Measurements from ENCODE around the gene PRKAR2B. TPM values are rescaled to one million over a fixed set of nuclear protein-coding genes. Genes with fewer than 3 reads are reported as not detected.

PRKAR2B gene
- total and polyA plus RNA-seq, 4 donors, result 3.5 to 15.0 (median 5.8) TPM

GRCh38 chr7:107179326-107180164 lies 135.0 kb downstream of the PRKAR2B start:
- Histone ChIP-seq H3K27me3 (ENCODE audit: control insufficient read depth in 3 of 3, insufficient read depth in 3 of 3, low read length in 2 of 3) (no peaks in the 10 kb centered on the region), H3K9ac (ENCODE audit: insufficient read depth in 1 of 2, low read length in 2 of 2) (no peak overlapping the region), H3K36me3 (ENCODE audit: control insufficient read depth in 4 of 4, insufficient read depth in 4 of 4, low read length in 4 of 4) (peaks cover 5 to 22% (median 5%) of the 10 kb centered on the region in 4 donors), H3K4me3 (no peak overlapping the region), H3K4me1 (ENCODE audit: control insufficient read depth in 5 of 5, insufficient read depth in 5 of 5, low read length in 5 of 5) (peaks cover 0 to 21% (median 0%) of the 10 kb centered on the region in 5 donors), H3K9me3 (ENCODE audit: control insufficient read depth in 4 of 4, insufficient read depth in 3 of 4, low read length in 3 of 4) (no peaks in the 10 kb centered on the region), H3K27ac (ENCODE audit: low read depth in 1 of 2, low read length in 1 of 2) (peak overlapping the region in 1 of 2 donors; percentile 33)
- 87 to 92% methylated on average over 14 of the region's 14 CpGs for WGBS, 2 donors
- no peak for TF ChIP-seq CTCF (IDR thresholded peaks at IDR 0.05; ENCODE audit: control extremely low read depth, extremely low read depth)
- ATAC-seq (ENCODE audit: insufficient read depth, low FRiP score), result no peak
- DNase-seq, result no peak

GRCh38 chr7:107180378-107180777 lies 135.9 kb downstream of the PRKAR2B start:
- ATAC-seq (ENCODE audit: insufficient read depth, low FRiP score) (peak; percentile 58), DNase-seq (peak; percentile 30 to 58 (median 53))
- Histone ChIP-seq H3K4me1 (ENCODE audit: control insufficient read depth in 5 of 5, insufficient read depth in 5 of 5, low read length in 5 of 5) (peaks cover 0 to 21% (median 0%) of the 10 kb centered on the region in 5 donors), H3K36me3 (ENCODE audit: control insufficient read depth in 4 of 4, insufficient read depth in 4 of 4, low read length in 4 of 4) (peaks cover 5 to 24% (median 7%) of the 10 kb centered on the region in 4 donors), H3K4me3 (no peak overlapping the region), H3K27me3 (ENCODE audit: control insufficient read depth in 3 of 3, insufficient read depth in 3 of 3, low read length in 2 of 3) (no peaks in the 10 kb centered on the region), H3K9me3 (ENCODE audit: control insufficient read depth in 4 of 4, insufficient read depth in 3 of 4, low read length in 3 of 4) (no peaks in the 10 kb centered on the region), H3K27ac (ENCODE audit: low read depth in 1 of 2, low read length in 1 of 2) (peak overlapping the region in 1 of 2 donors; percentile 33), H3K9ac (ENCODE audit: insufficient read depth in 1 of 2, low read length in 2 of 2) (no peak overlapping the region)
- WGBS, 2 donors, result 31 to 40% methylated on average over 1 of the region's 1 CpG
- TF ChIP-seq CTCF (IDR thresholded peaks at IDR 0.05; ENCODE audit: control extremely low read depth, extremely low read depth), result no peak

- H3K27me3 ChIP-seq (ENCODE audit: control insufficient read depth in 3 of 3, insufficient read depth in 3 of 3, low read length in 2 of 3), result no peaks in the 10 kb centered on the region
- no peak for ATAC-seq (ENCODE audit: insufficient read depth, low FRiP score)
- no peak for TF ChIP-seq CTCF (IDR thresholded peaks at IDR 0.05; ENCODE audit: control extremely low read depth, extremely low read depth)
- H3K4me1 ChIP-seq (ENCODE audit: control insufficient read depth in 5 of 5, insufficient read depth in 5 of 5, low read length in 5 of 5), result peaks cover 0 to 17% (median 0%) of the 10 kb centered on the region in 5 donors
- 93 to 95% methylated on average over 5 of the region's 5 CpGs for WGBS, 2 donors
- no peak overlapping the region for H3K27ac ChIP-seq (ENCODE audit: low read depth in 1 of 2, low read length in 1 of 2)
- H3K9ac ChIP-seq (ENCODE audit: insufficient read depth in 1 of 2, low read length in 2 of 2), result no peak overlapping the region
- H3K9me3 ChIP-seq (ENCODE audit: control insufficient read depth in 4 of 4, insufficient read depth in 3 of 4, low read length in 3 of 4), result no peaks in the 10 kb centered on the region
- H3K4me3 ChIP-seq, result no peak overlapping the region
- DNase-seq, result no peak
- H3K36me3 ChIP-seq (ENCODE audit: control insufficient read depth in 4 of 4, insufficient read depth in 4 of 4, low read length in 4 of 4), result peaks cover 6 to 25% (median 7%) of the 10 kb centered on the region in 4 donors
These were observed 136.7 kb downstream of the PRKAR2B start for GRCh38 chr7:107181172-107181571.
